ENCODE measurements around the gene SPAG9. TPM values are rescaled to one million over a fixed set of nuclear protein-coding genes. Genes with fewer than 3 reads are reported as not detected.
"Not testable (repeated sequence)": the region's sequence is repeated elsewhere in the genome, so short reads cannot be mapped to it uniquely, and the experiment has no call there.

Gene SPAG9
- total RNA-seq, 3 donors from 2014 or later = 112 to 178 (median 128) TPM

DNA sequence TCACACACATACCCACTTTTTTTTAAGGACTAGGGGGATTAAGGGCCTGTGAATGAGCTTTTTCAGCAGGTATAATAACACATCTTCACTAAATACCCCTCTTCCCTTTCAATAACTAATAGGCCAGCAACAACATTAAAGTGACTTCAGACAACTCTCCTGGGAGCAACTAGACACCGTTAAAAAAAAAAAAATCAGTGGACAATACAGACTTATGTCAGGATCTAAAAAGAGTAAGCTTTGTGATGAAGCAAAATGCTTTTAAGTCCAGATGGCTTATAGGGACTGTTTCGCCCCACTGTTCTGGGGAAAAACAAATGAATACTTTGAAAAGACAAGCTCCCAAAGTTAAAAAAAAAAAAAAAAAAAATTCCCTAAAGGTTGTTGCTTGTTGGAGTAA is 29.0 kb downstream of the SPAG9 start:
- Histone ChIP-seq H3K9me3 (no peaks in the 10 kb centered on the region), H3K4me3 (no peak overlapping the region), H3K4me1 (no peaks in the 10 kb centered on the region), H3K36me3 (no peaks in the 10 kb centered on the region), H3K27ac (no peak overlapping the region), H3K27me3 (no peaks in the 10 kb centered on the region)
- TF ChIP-seq POLR2A (IDR thresholded peaks at IDR 0.05) = no peak
- TF ChIP-seq, protein P1, sequence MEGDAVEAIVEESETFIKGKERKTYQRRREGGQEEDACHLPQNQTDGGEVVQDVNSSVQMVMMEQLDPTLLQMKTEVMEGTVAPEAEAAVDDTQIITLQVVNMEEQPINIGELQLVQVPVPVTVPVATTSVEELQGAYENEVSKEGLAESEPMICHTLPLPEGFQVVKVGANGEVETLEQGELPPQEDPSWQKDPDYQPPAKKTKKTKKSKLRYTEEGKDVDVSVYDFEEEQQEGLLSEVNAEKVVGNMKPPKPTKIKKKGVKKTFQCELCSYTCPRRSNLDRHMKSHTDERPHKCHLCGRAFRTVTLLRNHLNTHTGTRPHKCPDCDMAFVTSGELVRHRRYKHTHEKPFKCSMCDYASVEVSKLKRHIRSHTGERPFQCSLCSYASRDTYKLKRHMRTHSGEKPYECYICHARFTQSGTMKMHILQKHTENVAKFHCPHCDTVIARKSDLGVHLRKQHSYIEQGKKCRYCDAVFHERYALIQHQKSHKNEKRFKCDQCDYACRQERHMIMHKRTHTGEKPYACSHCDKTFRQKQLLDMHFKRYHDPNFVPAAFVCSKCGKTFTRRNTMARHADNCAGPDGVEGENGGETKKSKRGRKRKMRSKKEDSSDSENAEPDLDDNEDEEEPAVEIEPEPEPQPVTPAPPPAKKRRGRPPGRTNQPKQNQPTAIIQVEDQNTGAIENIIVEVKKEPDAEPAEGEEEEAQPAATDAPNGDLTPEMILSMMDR (IDR thresholded peaks at IDR 0.05) = no peak
- TF ChIP-seq POLR2AphosphoS5 (IDR thresholded peaks at IDR 0.05) = no peak
- DNase-seq (ENCODE audit: low spot score in 2 of 2) = no peak
- intact Hi-C loops (cut with DNase I; ENCODE audit: low total_unique reads) = loop anchor here (5.0 kb wide), 1 partner anchor 444 kb away; no protein-coding TSS in a partner anchor

DNA sequence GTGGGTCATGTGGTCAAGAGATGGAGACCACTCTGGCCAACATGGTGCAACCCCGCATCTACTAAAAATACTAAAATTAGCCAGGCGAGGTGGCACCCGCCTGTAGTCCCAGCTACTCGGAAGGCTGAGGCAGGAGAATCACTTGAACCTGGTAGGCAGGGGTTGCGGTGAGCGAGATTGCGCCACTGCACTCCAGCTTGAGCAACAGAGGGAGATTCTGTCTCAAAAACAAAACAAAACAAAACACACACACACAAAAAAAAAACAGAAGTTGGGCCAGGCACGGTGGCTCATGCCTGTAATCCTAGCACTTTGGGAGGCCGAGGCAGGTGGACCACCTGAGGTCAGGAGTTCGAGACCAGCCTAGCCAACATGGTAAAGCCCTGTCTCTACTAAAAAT is 31.8 kb downstream of the SPAG9 start:
- H3K9me3 ChIP-seq; H3K4me1 ChIP-seq; H3K36me3 ChIP-seq; H3K4me3 ChIP-seq; H3K27ac ChIP-seq; DNase-seq (ENCODE audit: low spot score in 2 of 2); intact Hi-C loops (cut with DNase I; ENCODE audit: low total_unique reads); H3K27me3 ChIP-seq: not testable (repeated sequence)

DNA sequence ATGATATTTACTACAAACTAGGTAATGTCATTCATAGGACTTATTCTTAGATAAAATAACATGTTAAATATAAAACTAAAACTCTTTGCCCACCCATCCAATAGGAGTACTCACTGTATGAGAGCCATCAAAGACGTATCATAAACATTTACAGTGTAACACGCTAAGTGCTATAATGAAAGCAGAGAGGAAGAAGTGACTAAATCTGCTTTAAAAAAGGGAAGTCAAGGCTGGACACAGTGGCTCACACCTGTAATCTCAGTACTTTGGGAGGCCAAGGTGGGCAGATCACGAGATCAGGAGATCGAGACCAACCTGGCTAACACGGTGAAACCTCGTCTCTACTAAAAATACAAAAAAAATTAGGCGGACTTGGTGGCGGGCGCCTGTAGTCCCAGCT is 32.4 kb downstream of the SPAG9 start:
- no peaks in the 10 kb centered on the region for H3K36me3 ChIP-seq
- H3K27me3 ChIP-seq = no peaks in the 10 kb centered on the region
- TF ChIP-seq, protein P1 (IDR thresholded peaks at IDR 0.05) = no peak
- TF ChIP-seq POLR2A (IDR thresholded peaks at IDR 0.05) (no peak), POLR2AphosphoS5 (IDR thresholded peaks at IDR 0.05) (no peak)
- DNase-seq (ENCODE audit: low spot score in 2 of 2) = no peak
- no peak overlapping the region for H3K4me3 ChIP-seq
- no peaks in the 10 kb centered on the region for H3K9me3 ChIP-seq
- no peaks in the 10 kb centered on the region for H3K4me1 ChIP-seq
- intact Hi-C loops (cut with DNase I; ENCODE audit: low total_unique reads) = no loop called here
- H3K27ac ChIP-seq = no peak overlapping the region

DNA sequence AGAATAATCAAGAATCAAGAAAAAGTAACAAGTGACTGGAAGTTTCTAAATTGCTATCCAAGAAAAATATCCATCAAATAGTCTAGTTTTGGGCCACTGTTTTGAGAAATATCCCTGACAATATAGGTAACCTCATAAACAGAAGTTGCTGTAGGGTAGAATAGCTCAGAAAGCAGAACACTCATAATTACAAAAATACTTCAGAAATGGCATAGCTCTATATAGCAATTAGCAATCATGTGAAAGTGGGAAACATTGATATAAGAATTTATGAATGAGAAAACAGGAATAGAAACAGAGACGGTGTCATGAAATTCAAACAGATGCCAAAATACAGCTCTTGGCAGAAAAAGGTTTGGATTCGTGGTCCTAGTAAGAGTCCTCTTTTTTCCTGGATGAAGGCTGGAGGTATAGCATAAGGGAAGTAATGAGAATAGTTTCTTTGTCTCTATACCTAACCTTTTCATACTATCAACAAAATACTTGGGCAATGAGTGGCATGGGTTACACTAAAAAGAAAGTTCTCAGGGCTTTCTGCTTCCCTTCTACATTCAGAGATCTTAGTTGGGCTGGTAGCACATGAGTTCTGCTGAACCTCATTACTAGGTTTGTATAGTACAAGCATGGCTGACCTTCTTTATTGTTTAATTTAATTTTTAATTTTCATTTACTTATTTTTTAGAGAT is 33.5 kb downstream of the SPAG9 start:
- Histone ChIP-seq H3K27ac (no peak overlapping the region), H3K4me3 (no peak overlapping the region), H3K27me3 (no peaks in the 10 kb centered on the region), H3K36me3 (no peaks in the 10 kb centered on the region), H3K4me1 (no peaks in the 10 kb centered on the region), H3K9me3 (no peaks in the 10 kb centered on the region)
- intact Hi-C loops (cut with DNase I; ENCODE audit: low total_unique reads) = no loop called here
- DNase-seq (ENCODE audit: low spot score in 2 of 2) = no peak
- TF ChIP-seq POLR2A (IDR thresholded peaks at IDR 0.05) (no peak), POLR2AphosphoS5 (IDR thresholded peaks at IDR 0.05) (no peak)
- TF ChIP-seq, protein P1 (IDR thresholded peaks at IDR 0.05) = no peak

DNA sequence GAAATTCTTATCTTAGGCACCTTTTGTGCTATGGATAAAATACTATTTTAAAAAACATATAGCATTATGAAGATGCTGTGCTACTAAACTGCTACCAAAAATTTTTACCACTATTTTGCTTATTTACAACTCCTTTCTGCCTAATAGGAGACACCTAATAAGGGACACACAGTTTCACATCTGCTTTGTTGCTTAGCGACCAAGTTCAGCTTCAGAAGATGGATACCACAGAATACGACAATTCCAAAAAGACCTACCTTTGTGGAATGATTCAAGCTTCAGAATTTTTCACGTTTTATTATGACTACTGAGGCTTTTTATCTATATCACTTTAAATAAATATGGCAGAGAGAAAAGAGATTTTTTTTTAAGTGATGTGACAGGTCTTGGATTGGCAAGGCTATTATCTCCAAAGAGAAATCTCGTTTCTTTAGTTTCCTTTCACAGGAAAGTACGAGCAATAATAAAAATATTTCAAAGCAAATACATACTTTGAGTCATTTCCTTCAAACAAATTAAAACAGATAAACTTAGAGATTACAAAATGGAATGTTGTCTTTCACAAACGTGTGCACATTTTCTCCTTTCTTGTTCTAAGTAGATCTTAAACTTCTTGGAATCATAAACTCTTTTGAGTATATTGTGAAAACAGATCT is 35.4 kb downstream of the SPAG9 start:
- Histone ChIP-seq H3K9me3 (no peaks in the 10 kb centered on the region), H3K27me3 (no peaks in the 10 kb centered on the region), H3K4me1 (no peaks in the 10 kb centered on the region), H3K4me3 (no peak overlapping the region), H3K27ac (no peak overlapping the region), H3K36me3 (no peaks in the 10 kb centered on the region)
- intact Hi-C loops (cut with DNase I; ENCODE audit: low total_unique reads) = no loop called here
- TF ChIP-seq, protein P1 (IDR thresholded peaks at IDR 0.05) = no peak
- TF ChIP-seq POLR2A (IDR thresholded peaks at IDR 0.05) (no peak), POLR2AphosphoS5 (IDR thresholded peaks at IDR 0.05) (no peak)
- no peak for DNase-seq (ENCODE audit: low spot score in 2 of 2)

Data from breast epithelium (tissue), 4 donors.